CD4-positive, alpha-beta T cell treated with Interleukin-15 for 1 hour (primary cell): ENCODE data around the gene ATXN7L1.

Experiments
- DNase-seq: peaks from one replicate; pipeline ENCODE4 v3.0.0-alpha.2; 2020

ATXN7L1 gene

GRCh38 chr7:105769901-105770628 is 106.3 kb downstream of the ATXN7L1 start:
- no peak for DNase-seq

- no peak for DNase-seq
Measured at GRCh38 chr7:105768898-105769507, 107.4 kb downstream of the ATXN7L1 start.

- DNase-seq: no peak
Measured at GRCh38 chr7:105768117-105768516, 108.3 kb downstream of the ATXN7L1 start.

- DNase-seq: no peak
Measured at GRCh38 chr7:105766421-105767073, 109.9 kb downstream of the ATXN7L1 start.

- DNase-seq: no peak
Measured at GRCh38 chr7:105765846-105766245, 110.6 kb downstream of the ATXN7L1 start.

DNA sequence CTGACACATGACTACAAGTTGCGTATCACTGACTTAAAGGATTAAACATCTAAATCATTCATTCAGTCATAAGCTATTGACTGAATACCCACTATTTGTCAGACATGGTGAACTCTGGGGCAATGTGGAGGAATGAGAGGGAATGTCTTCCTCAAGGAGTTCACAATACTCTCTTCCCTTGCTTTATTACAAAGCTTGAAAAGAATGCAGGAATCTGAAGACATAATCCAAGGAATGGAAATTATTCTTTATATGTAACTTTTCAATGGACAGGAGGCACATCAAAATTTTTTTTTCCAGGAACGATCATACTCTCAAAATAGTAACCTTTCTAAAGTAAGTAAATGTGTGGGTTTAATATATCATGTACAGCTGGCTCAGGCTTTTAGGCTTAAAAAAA is 111.9 kb downstream of the ATXN7L1 start:
- DNase-seq: no peak

DNA sequence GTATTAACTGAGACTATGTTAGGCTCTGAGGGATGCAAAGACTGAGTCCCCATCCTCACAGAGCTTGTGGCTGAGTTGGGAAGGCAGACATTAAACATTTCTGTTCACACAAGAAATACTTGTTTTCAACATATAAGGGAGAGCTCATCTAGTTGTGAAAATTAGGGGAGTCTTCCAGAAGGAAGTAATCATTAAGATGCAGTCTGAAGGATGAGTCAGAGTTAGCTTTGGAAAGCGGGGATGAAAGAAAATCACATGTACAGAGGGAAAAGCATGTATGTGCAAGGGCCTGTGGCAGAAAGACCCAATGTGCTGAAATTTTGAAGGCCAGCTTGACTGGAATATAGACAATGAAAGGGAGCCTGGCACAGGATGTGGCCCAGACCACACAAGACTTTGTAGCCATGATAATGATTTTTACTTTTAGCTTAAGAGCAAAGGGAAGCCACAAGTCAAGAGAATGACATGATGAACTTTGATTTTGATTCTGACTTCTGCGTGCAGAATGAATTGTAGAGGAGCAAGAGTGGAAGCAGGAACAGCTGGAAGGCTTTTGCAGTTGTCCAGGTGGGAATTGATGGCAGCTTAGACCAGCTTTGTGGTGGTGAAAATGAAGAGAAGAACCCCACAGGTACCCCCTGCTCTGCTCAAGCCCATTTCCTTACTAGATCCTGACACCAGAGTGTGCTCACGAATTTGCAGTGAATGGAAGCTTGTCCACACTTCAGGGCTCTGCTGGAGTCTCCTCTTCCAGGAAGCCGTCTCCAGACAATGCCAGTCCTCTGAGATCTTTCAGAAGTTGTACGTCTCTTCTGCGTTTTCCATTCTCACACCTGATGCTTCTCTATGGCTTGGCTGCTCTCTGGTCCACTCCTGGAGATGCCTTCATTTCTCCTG is 115.6 kb downstream of the ATXN7L1 start:
- no peak for DNase-seq

- DNase-seq: no peak
Measured at GRCh38 chr7:105759670-105760550, 116.5 kb downstream of the ATXN7L1 start.

GRCh38 chr7:105756367-105756766 is 120.0 kb downstream of the ATXN7L1 start:
- no peak for DNase-seq

- DNase-seq: no peak
Measured at GRCh38 chr7:105752671-105753275, 123.6 kb downstream of the ATXN7L1 start.

DNA sequence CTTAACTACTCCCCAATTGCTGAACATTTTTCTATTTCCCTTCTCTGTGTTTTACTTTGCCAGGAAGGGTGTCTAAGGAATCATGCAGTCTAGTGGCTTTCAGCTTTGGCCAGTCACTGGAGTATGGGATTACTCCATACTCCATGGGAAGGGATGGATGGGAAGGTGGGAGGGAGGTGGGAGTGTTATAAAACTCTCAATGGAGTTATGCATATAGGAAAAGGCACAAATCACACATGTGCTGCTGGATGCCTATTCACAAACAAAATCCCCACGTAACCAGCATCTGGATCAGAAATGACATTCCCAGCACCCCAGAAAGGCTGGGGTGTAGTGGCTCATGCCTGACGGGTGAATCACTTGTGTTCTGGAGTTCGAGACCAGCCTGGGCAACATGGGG is 125.3 kb downstream of the ATXN7L1 start:
- no peak for DNase-seq

- DNase-seq: no peak
Measured at GRCh38 chr7:105748701-105749100, 127.7 kb downstream of the ATXN7L1 start.

DNA sequence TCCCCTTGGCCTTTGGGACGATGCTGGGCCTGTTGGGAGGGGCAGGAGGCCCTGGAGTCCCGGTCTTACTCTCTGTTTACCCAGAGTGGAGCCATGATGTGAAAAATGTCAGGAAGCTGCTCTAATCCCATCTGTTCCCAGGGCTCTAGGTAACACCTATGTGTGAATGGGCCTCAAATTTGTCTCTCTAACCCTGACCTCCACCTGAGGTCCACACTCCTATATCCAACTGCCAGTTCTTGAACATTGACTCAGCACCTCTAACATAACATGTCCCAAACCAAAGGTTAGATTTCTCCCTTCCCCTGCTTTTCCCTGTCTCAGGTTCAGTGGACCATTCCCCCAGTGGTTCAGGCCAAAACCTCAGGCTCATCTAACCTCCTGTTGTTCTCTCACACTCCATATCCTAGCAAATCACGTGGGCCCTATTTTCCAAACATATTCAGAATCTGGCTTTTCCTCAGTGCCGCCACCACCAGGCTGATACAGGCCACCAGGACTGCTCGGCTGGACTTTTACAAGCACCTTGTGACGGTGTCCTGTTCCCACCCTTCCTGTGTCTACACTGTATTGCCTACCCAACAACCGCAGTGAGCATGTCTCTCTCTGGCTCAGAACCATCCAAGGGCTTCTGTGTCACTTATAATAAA is 130.6 kb downstream of the ATXN7L1 start:
- DNase-seq: no peak

GRCh38 chr7:105744258-105744657 is 132.1 kb downstream of the ATXN7L1 start:
- no peak for DNase-seq

- no peak for DNase-seq
Measured at GRCh38 chr7:105743351-105744090, 132.9 kb downstream of the ATXN7L1 start.

DNA sequence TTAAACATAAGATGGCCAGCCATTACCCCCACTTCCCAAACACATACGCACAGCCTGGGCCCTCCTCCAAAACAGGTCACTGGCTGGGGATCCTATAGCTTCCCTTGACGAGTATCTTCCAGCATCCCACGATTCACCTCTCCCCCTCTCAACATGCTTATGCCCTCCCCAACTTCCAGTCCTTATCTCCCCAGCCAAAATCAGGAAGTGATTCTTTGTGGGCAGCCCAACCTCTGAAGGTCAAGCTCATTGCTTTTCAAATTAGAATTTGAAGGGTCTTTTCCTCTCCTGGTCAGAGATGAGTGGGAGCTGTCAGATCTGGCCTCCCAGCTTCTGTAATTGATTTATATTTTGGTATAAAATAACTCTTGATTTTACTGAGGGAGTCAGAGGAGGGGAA is 133.6 kb downstream of the ATXN7L1 start:
- no peak for DNase-seq

DNA sequence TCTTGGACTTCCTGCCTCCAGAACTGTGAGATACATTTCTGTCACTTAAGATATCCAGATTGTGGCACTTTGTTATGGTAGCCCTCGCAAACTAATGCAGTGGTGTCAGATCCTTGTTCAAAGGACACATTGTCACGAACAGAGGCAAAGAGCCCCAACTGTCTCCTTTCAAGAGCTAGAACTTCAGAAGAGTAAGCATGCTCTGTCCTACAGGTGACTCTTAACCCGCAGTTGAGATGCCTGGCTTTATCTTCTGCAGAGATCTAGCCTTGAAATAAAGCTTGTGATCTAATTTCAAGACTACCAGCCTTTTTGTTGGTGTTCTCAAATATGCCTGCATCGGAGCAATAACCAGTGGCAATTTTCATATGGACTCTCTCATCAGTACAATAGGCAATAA is 134.4 kb downstream of the ATXN7L1 start:
- no peak for DNase-seq

DNA sequence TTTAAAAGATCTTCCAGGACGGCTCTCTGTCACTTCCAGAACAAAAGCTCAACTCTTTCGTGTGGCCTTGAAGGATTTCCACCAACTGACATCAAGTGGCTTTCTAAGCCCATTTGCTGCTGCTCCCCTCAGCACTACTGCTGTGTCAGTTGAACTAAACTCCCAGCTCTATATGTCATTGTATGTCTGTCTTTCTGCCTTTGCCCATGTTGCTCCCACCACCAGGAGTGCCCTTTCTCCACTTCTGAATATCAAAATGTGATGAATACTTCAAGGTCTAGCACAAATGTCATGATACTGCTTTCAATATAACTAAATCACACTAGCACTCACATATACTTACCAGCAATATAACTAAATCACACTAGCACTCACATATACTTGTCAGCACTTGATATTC is 138.3 kb downstream of the ATXN7L1 start:
- DNase-seq: no peak

GRCh38 chr7:105734233-105734632 is 142.2 kb downstream of the ATXN7L1 start:
- DNase-seq: no peak

GRCh38 chr7:105731042-105731441 is 145.4 kb downstream of the ATXN7L1 start:
- no peak for DNase-seq
